OCI-LY1 (cell line): ENCODE data around the gene AP2B1.
"Not testable (repeated sequence)": the region's sequence is repeated elsewhere in the genome, so short reads cannot be mapped to it uniquely, and the experiment has no call there.

Experiments
- CTCF ChIP-seq: fragments of 200-600 bp; sonication (generic), shearing (Covaris generic); IDR thresholded peaks from 2 replicates; pipeline ENCODE4 v1.5.1; 2017; ENCODE audit warnings: mild to moderate bottlenecking, antibody characterized with exemption, low read length, moderate library complexity, mixed read lengths
- EZH2 ChIP-seq: fragments of 200-600 bp; sonication (generic), shearing (Covaris generic); IDR thresholded peaks from 2 replicates; pipeline ENCODE4 v1.8.0; 2017; ENCODE audit warnings: borderline replicate concordance, mixed run types, mild to moderate bottlenecking, antibody characterized with exemption, low read length, moderate library complexity, mixed read lengths

GRCh38 chr17:35751541-35751940 is 164.4 kb downstream of the AP2B1 start:
- TF ChIP-seq CTCF, EZH2: not testable (repeated sequence)
